Trophoblast cell (in vitro differentiated cells and primary cell): Measurements from ENCODE around the gene PLEKHO2.

Experiments used
- DNase-seq, 2 donors: peaks; one replicate each; pipeline ENCODE4 v3.0.0-alpha.2; 2016
- H2AFZ ChIP-seq: 2 replicates; pipeline ENCODE4 v1.6.1; 2013; ENCODE audit warnings: low read length, moderate library complexity, mild to moderate bottlenecking; ENCODE audit not compliant: insufficient read depth, poor library complexity
- H2AK5ac ChIP-seq: 2 replicates; pipeline ENCODE4 v1.6.1; 2013; ENCODE audit warnings: mild to moderate bottlenecking, low read length
- H2BK120ac ChIP-seq: 2 replicates; pipeline ENCODE4 v1.6.1; 2013; ENCODE audit warnings: low read length, mild to moderate bottlenecking, moderate library complexity; ENCODE audit not compliant: insufficient read depth, poor library complexity
- H2BK12ac ChIP-seq: 2 replicates; pipeline ENCODE4 v1.6.1; 2013; ENCODE audit warnings: mild to moderate bottlenecking, low read length, moderate library complexity
- H2BK5ac ChIP-seq: 2 replicates; pipeline ENCODE4 v1.6.1; 2013; ENCODE audit warnings: low read length, low read depth, moderate library complexity, mild to moderate bottlenecking; ENCODE audit not compliant: poor library complexity
- H3K14ac ChIP-seq: 2 replicates; pipeline ENCODE4 v1.6.1; 2013; ENCODE audit warnings: mild to moderate bottlenecking, low read length
- H3K18ac ChIP-seq: 2 replicates; pipeline ENCODE4 v1.6.1; 2013; ENCODE audit warnings: mild to moderate bottlenecking, low read length
- H3K23ac ChIP-seq: 2 replicates; pipeline ENCODE4 v1.6.1; 2013; ENCODE audit warnings: low read length
- H3K27ac ChIP-seq: 2 replicates; pipeline ENCODE4 v1.5.1; 2013; ENCODE audit warnings: low read depth, mild to moderate bottlenecking, inconsistent platforms, low read length, moderate library complexity
- H3K27me3 ChIP-seq: 2 replicates; pipeline ENCODE4 v1.6.1; 2013; ENCODE audit warnings: inconsistent platforms, mild to moderate bottlenecking, low read length, moderate library complexity; ENCODE audit not compliant: insufficient read depth
- H3K36me3 ChIP-seq, 2 experiments: 1 replicate in 1 of 2; 2 replicates in 1 of 2; pipeline ENCODE4 v1.6.1; 2013; ENCODE audit warnings: low read length in 2 of 2, mild to moderate bottlenecking in 2 of 2, moderate library complexity in 1 of 2; ENCODE audit not compliant: insufficient read depth in 2 of 2, control insufficient read depth in 1 of 2
- H3K4ac ChIP-seq: 2 replicates; pipeline ENCODE4 v1.6.1; 2013; ENCODE audit warnings: low read depth, mild to moderate bottlenecking, low read length, moderate library complexity
- H3K4me1 ChIP-seq, 2 experiments: 1 replicate in 1 of 2; 2 replicates in 1 of 2; pipeline ENCODE4 v1.6.1; 2013; ENCODE audit warnings: low read length in 2 of 2, mild to moderate bottlenecking in 2 of 2, moderate library complexity in 1 of 2; ENCODE audit not compliant: insufficient read depth in 2 of 2, control insufficient read depth in 1 of 2
- H3K4me2 ChIP-seq: 2 replicates; pipeline ENCODE4 v1.6.1; 2013; ENCODE audit warnings: inconsistent platforms, mild to moderate bottlenecking, low read length, moderate library complexity
- H3K4me3 ChIP-seq: 2 replicates; pipeline ENCODE4 v1.5.1; 2013; ENCODE audit warnings: mild to moderate bottlenecking, low read depth, low read length, inconsistent platforms
- H3K79me1 ChIP-seq: one replicate; pipeline ENCODE4 v1.6.1; 2013; ENCODE audit warnings: low read length
- H3K79me2 ChIP-seq: 2 replicates; pipeline ENCODE4 v1.6.1; 2013; ENCODE audit warnings: low read length, mild to moderate bottlenecking; ENCODE audit not compliant: control insufficient read depth, insufficient read depth, poor library complexity
- H3K9ac ChIP-seq: 2 replicates; pipeline ENCODE4 v1.6.1; 2013; ENCODE audit warnings: mild to moderate bottlenecking, low read length
- H3K9me3 ChIP-seq: 2 replicates; pipeline ENCODE4 v1.6.1; 2013; ENCODE audit warnings: low read depth, mild to moderate bottlenecking, control low read depth, inconsistent platforms, low read length; ENCODE audit not compliant: insufficient read depth
- H4K12ac ChIP-seq: 2 replicates; pipeline ENCODE4 v1.6.1; 2013; ENCODE audit warnings: low read depth, mild to moderate bottlenecking, low read length, moderate library complexity
- H4K8ac ChIP-seq: 2 replicates; pipeline ENCODE4 v1.6.1; 2013; ENCODE audit warnings: low read depth, mild to moderate bottlenecking, low read length, moderate library complexity
- H4K91ac ChIP-seq: one replicate; pipeline ENCODE4 v1.6.1; 2013; ENCODE audit warnings: low read depth, mild to moderate bottlenecking, low read length, moderate library complexity
- WGBS: extraction: QIAGEN DNeasy Blood & Tissue Kit; methylation state at CpG from one replicate; pipeline ENCODE4 v1.1.7; 2013; ENCODE audit warnings: missing lambda C conversion rate; ENCODE audit not compliant: insufficient read length, insufficient coverage; ENCODE audit errors: extremely low coverage; 5-methylcytosine and 5-hydroxymethylcytosine counted together

PLEKHO2 gene

GRCh38 chr15:64865998-64866520 lies 24.3 kb downstream of the PLEKHO2 start:
- Histone ChIP-seq H3K4ac (no peak overlapping the region), H3K79me1 (no peaks in the 10 kb centered on the region), H2AK5ac (no peak overlapping the region), H4K91ac (no peak overlapping the region), H2BK5ac (no peak overlapping the region), H3K4me1 (peaks cover 5 to 6% of the 10 kb centered on the region in 2 experiments), H3K4me2 (no peak overlapping the region), H2AFZ (no peak overlapping the region), H4K8ac (no peak overlapping the region), H3K23ac (no peak overlapping the region), H3K27ac (no peak overlapping the region), H3K9me3 (peaks cover 1% of the 10 kb centered on the region), H3K14ac (no peak overlapping the region), H4K12ac (no peak overlapping the region), H2BK120ac (no peak overlapping the region), H3K79me2 (no peaks in the 10 kb centered on the region), H3K4me3 (no peak overlapping the region), H2BK12ac (no peak overlapping the region), H3K36me3 (peaks cover 40 to 41% of the 10 kb centered on the region in 2 experiments), H3K27me3 (no peaks in the 10 kb centered on the region), H3K9ac (no peak overlapping the region), H3K18ac (no peak overlapping the region)
- no peak for DNase-seq
- no CpG with 5 or more reads among the region's 6 CpGs for WGBS

- Histone ChIP-seq H4K12ac (no peak overlapping the region), H3K79me1 (peaks cover 4% of the 10 kb centered on the region), H2AK5ac (no peak overlapping the region), H2AFZ (no peak overlapping the region), H3K36me3 (peaks cover 20 to 24% of the 10 kb centered on the region in 2 experiments), H3K9me3 (no peaks in the 10 kb centered on the region), H3K79me2 (no peaks in the 10 kb centered on the region), H2BK12ac (no peak overlapping the region), H3K18ac (no peak overlapping the region), H3K4me2 (no peak overlapping the region), H4K91ac (no peak overlapping the region), H3K9ac (no peak overlapping the region), H3K4me1 (peaks cover 5 to 13% of the 10 kb centered on the region in 2 experiments), H3K4me3 (no peak overlapping the region), H4K8ac (no peak overlapping the region), H2BK120ac (no peak overlapping the region), H3K27me3 (no peaks in the 10 kb centered on the region), H3K4ac (no peak overlapping the region), H3K23ac (no peak overlapping the region), H2BK5ac (no peak overlapping the region), H3K14ac (no peak overlapping the region), H3K27ac (no peak overlapping the region)
- no peak for DNase-seq
Observed at GRCh38 chr15:64869501-64869900, 27.8 kb downstream of the PLEKHO2 start.

GRCh38 chr15:64870353-64870752 lies 28.6 kb downstream of the PLEKHO2 start:
- Histone ChIP-seq H4K8ac (no peak overlapping the region), H3K23ac (no peak overlapping the region), H3K14ac (no peak overlapping the region), H3K18ac (no peak overlapping the region), H2AK5ac (no peak overlapping the region), H2BK12ac (no peak overlapping the region), H2BK5ac (no peak overlapping the region), H4K91ac (no peak overlapping the region), H3K79me1 (peaks cover 4% of the 10 kb centered on the region), H3K4me3 (no peak overlapping the region), H3K36me3 (peaks cover 12 to 17% of the 10 kb centered on the region in 2 experiments), H3K79me2 (no peaks in the 10 kb centered on the region), H3K9me3 (no peaks in the 10 kb centered on the region), H3K4ac (no peak overlapping the region), H4K12ac (no peak overlapping the region), H3K4me2 (no peak overlapping the region), H2AFZ (no peak overlapping the region), H3K27ac (no peak overlapping the region), H3K4me1 (peaks cover 5 to 13% of the 10 kb centered on the region in 2 experiments), H3K9ac (no peak overlapping the region), H3K27me3 (no peaks in the 10 kb centered on the region), H2BK120ac (no peak overlapping the region)
- no CpG with 5 or more reads among the region's 9 CpGs for WGBS
- no peak for DNase-seq

GRCh38 chr15:64875641-64876223 lies 34.0 kb downstream of the PLEKHO2 start:
- Histone ChIP-seq H2BK120ac (no peak overlapping the region), H2BK5ac (no peak overlapping the region), H3K23ac (no peak overlapping the region), H3K4me1 (peaks cover 0 to 7% of the 10 kb centered on the region in 2 experiments), H3K27me3 (no peaks in the 10 kb centered on the region), H3K4ac (no peak overlapping the region), H2AFZ (no peak overlapping the region), H3K4me3 (no peak overlapping the region), H3K9me3 (no peaks in the 10 kb centered on the region), H2BK12ac (no peak overlapping the region), H2AK5ac (no peak overlapping the region), H3K18ac (no peak overlapping the region), H4K91ac (no peak overlapping the region), H3K14ac (no peak overlapping the region), H3K27ac (no peak overlapping the region), H3K4me2 (no peak overlapping the region), H4K8ac (no peak overlapping the region), H3K79me1 (peaks cover 4% of the 10 kb centered on the region), H4K12ac (no peak overlapping the region), H3K79me2 (no peaks in the 10 kb centered on the region), H3K36me3 (no peaks in the 10 kb centered on the region), H3K9ac (no peak overlapping the region)
- no CpG with 5 or more reads among the region's 3 CpGs for WGBS
- DNase-seq = no peak
